Measurements from ENCODE around the gene GCN1.
A peak's percentile ranks its signal among the peaks of the same experiment; 100 is the strongest.

Gene GCN1

GRCh38 chr12:120194534-120195395 is at the start of gene GCN1:
GCN1 (minus strand) TSS chr12:120194715; CDS start chr12:120194697, 18 bp downstream.
- DNase-seq (ENCODE audit: low read depth): peak; percentile 91
- peak within 1 kb of the TSS; percentile 92 for H3K4me3 ChIP-seq (ENCODE audit: low read depth, low read length)
- no peak for TF ChIP-seq CTCF (IDR thresholded peaks at IDR 0.05; ENCODE audit: insufficient read depth, low read depth, low read length, missing control alignments)

GRCh38 chr12:120242971-120243699 is 48.6 kb upstream of the GCN1 start:
- TF ChIP-seq CTCF (IDR thresholded peaks at IDR 0.05; ENCODE audit: insufficient read depth, low read depth, low read length, missing control alignments): no peak
- DNase-seq (ENCODE audit: low read depth): no peak
- H3K4me3 ChIP-seq (ENCODE audit: low read depth, low read length): no peak overlapping the region

GRCh38 chr12:120242275-120242799 is 47.8 kb upstream of the GCN1 start:
- no peak for TF ChIP-seq CTCF (IDR thresholded peaks at IDR 0.05; ENCODE audit: insufficient read depth, low read depth, low read length, missing control alignments)
- H3K4me3 ChIP-seq (ENCODE audit: low read depth, low read length): no peak overlapping the region
- no peak for DNase-seq (ENCODE audit: low read depth)

GRCh38 chr12:120241561-120242274 is 47.2 kb upstream of the GCN1 start:
- DNase-seq (ENCODE audit: low read depth): no peak
- TF ChIP-seq CTCF (IDR thresholded peaks at IDR 0.05; ENCODE audit: insufficient read depth, low read depth, low read length, missing control alignments): no peak
- H3K4me3 ChIP-seq (ENCODE audit: low read depth, low read length): no peak overlapping the region

- TF ChIP-seq CTCF (IDR thresholded peaks at IDR 0.05; ENCODE audit: insufficient read depth, low read depth, low read length, missing control alignments): no peak
- H3K4me3 ChIP-seq (ENCODE audit: low read depth, low read length): no peak overlapping the region
- DNase-seq (ENCODE audit: low read depth): no peak
These were observed 45.9 kb upstream of the GCN1 start for GRCh38 chr12:120240495-120240833.

- no peak for DNase-seq (ENCODE audit: low read depth)
- no peak overlapping the region for H3K4me3 ChIP-seq (ENCODE audit: low read depth, low read length)
- no peak for TF ChIP-seq CTCF (IDR thresholded peaks at IDR 0.05; ENCODE audit: insufficient read depth, low read depth, low read length, missing control alignments)
These were observed 45.4 kb upstream of the GCN1 start for GRCh38 chr12:120239776-120240494.

All from GM12865 (cell line).